Nephron (organoid): ENCODE measurements around the gene GMFB.
A peak's percentile ranks its signal among the peaks of the same experiment; 100 is the strongest.

Experiments
- H3K27ac Mint-ChIP-seq, 3 experiments: 2 replicates each; pipeline ENCODE4 v1.8.0; 2020; ENCODE audit warnings: mixed read lengths in 3 of 3, mild to moderate bottlenecking in 2 of 3, moderate library complexity in 1 of 3
- H3K27me3 Mint-ChIP-seq: 2 replicates; pipeline ENCODE4 v1.8.0; 2021; ENCODE audit warnings: low read depth, mild to moderate bottlenecking, moderate library complexity, mixed read lengths
- H3K36me3 Mint-ChIP-seq: 2 replicates; pipeline ENCODE4 v1.8.0; 2020; ENCODE audit warnings: low read depth, mixed read lengths
- H3K4me1 Mint-ChIP-seq: 2 replicates; pipeline ENCODE4 v1.8.0; 2020; ENCODE audit warnings: mixed read lengths
- H3K4me3 Mint-ChIP-seq, 3 experiments: 2 replicates each; pipeline ENCODE4 v1.8.0; 2020; ENCODE audit warnings: mild to moderate bottlenecking in 3 of 3, mixed read lengths in 3 of 3, moderate library complexity in 2 of 3
- H3K9me3 Mint-ChIP-seq: 2 replicates; pipeline ENCODE4 v1.8.0; 2020; ENCODE audit warnings: mixed read lengths
- TF ChIP-seq, protein P1 (sequence below), 3 experiments: fragments of 200-600 bp; sonication (generic); IDR thresholded peaks; one replicate each; pipeline ENCODE4 v1.5.0; 2021; ENCODE audit warnings: antibody characterized with exemption in 3 of 3; ENCODE audit not compliant: unreplicated experiment in 3 of 3

GMFB gene

DNA sequence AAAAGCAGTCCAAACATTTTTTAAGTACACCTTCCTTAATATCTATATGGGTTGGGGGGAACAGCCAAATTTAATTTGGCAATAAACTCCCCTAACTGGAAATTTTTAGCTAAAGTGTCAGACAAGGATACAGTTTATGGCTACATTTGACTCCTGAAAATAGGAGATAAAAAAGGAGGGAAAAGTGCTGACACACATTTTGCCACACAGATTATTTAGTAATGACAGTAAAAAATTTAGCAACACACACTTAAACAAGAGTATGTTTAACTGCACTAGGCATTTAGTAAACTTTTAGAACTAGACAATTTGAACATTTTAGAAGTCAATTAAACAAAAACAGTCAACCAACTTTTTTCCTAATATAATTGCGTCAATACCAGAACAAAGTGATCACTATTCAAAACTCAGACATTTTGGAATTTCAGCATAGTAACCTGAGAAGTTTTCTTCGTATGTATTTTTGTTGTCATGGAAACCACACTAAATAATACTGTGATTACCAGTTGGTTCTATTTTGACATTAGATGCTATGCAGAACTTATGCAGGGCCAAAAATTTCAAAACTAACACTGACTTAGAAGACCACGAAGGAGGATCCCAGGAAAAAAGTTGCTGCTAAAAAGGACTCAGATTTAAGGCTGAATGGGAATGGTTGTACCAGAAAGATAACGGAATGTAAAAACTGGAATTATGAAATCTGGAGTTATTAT lies 13.4 kb downstream of the GMFB start:
- Mint-ChIP-seq H3K36me3 (peaks cover 48% of the 10 kb centered on the region), H3K27me3 (no peaks in the 10 kb centered on the region), H3K4me3 (peak overlapping the region in 1 of 3 experiments; percentile 0), H3K4me1 (peaks cover 63% of the 10 kb centered on the region), H3K9me3 (no peaks in the 10 kb centered on the region), H3K27ac (peak overlapping the region; percentile 17 to 51 (median 32))
- TF ChIP-seq, protein P1, sequence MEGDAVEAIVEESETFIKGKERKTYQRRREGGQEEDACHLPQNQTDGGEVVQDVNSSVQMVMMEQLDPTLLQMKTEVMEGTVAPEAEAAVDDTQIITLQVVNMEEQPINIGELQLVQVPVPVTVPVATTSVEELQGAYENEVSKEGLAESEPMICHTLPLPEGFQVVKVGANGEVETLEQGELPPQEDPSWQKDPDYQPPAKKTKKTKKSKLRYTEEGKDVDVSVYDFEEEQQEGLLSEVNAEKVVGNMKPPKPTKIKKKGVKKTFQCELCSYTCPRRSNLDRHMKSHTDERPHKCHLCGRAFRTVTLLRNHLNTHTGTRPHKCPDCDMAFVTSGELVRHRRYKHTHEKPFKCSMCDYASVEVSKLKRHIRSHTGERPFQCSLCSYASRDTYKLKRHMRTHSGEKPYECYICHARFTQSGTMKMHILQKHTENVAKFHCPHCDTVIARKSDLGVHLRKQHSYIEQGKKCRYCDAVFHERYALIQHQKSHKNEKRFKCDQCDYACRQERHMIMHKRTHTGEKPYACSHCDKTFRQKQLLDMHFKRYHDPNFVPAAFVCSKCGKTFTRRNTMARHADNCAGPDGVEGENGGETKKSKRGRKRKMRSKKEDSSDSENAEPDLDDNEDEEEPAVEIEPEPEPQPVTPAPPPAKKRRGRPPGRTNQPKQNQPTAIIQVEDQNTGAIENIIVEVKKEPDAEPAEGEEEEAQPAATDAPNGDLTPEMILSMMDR (IDR thresholded peaks at IDR 0.05; ENCODE audit: unreplicated experiment in 3 of 3) = no peak

- H3K27ac Mint-ChIP-seq = peak overlapping the region; percentile 43 to 67 (median 60)
- no peak overlapping the region for H3K4me3 Mint-ChIP-seq
- peaks cover 48% of the 10 kb centered on the region for H3K36me3 Mint-ChIP-seq
- peaks cover 70% of the 10 kb centered on the region for H3K4me1 Mint-ChIP-seq
- no peaks in the 10 kb centered on the region for H3K27me3 Mint-ChIP-seq
- TF ChIP-seq, protein P1 (IDR thresholded peaks at IDR 0.05; ENCODE audit: unreplicated experiment in 3 of 3) = no peak
- H3K9me3 Mint-ChIP-seq = no peaks in the 10 kb centered on the region
Observed at GRCh38 chr14:54474232-54474793, 14.5 kb downstream of the GMFB start.

- Mint-ChIP-seq H3K36me3 (peaks cover 44% of the 10 kb centered on the region), H3K9me3 (peaks cover 6% of the 10 kb centered on the region), H3K27ac (peak overlapping the region; percentile 43 to 85 (median 57)), H3K4me1 (peaks cover 66% of the 10 kb centered on the region), H3K27me3 (no peaks in the 10 kb centered on the region), H3K4me3 (no peak overlapping the region)
- TF ChIP-seq, protein P1 (IDR thresholded peaks at IDR 0.05; ENCODE audit: unreplicated experiment in 3 of 3) = no peak
Observed at GRCh38 chr14:54472315-54472714, 16.5 kb downstream of the GMFB start.

GRCh38 chr14:54471641-54472040 lies 17.1 kb downstream of the GMFB start:
- H3K4me3 Mint-ChIP-seq = no peak overlapping the region
- peaks cover 63% of the 10 kb centered on the region for H3K4me1 Mint-ChIP-seq
- TF ChIP-seq, protein P1 (IDR thresholded peaks at IDR 0.05; ENCODE audit: unreplicated experiment in 3 of 3) = no peak
- H3K27me3 Mint-ChIP-seq = no peaks in the 10 kb centered on the region
- peaks cover 10% of the 10 kb centered on the region for H3K9me3 Mint-ChIP-seq
- H3K36me3 Mint-ChIP-seq = peaks cover 41% of the 10 kb centered on the region
- H3K27ac Mint-ChIP-seq = peak overlapping the region in 1 of 3 experiments; percentile 85

DNA sequence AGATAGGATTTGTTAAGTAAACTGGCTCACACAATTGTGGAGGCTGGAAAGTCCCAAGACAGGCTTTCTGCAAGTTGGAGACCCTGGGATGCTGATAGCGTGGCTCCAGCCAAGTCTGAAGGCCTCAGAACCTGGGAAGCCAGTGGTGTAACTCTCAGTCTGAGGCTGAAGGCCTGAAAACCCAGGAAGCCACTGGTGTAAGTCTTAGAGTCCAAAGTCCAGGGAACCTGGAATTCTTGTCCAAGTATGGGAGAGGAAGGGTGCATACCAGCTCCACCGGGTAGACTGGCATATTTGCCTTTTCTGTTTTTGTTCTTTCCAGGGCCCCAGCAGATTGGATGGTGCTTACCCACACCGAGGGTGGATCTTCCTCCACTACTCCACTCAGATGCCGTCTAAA lies 18.1 kb downstream of the GMFB start:
- peak overlapping the region in 1 of 3 experiments; percentile 49 for H3K27ac Mint-ChIP-seq
- H3K27me3 Mint-ChIP-seq = no peaks in the 10 kb centered on the region
- H3K4me3 Mint-ChIP-seq = peak overlapping the region in 1 of 3 experiments; percentile 11
- peaks cover 53% of the 10 kb centered on the region for H3K4me1 Mint-ChIP-seq
- TF ChIP-seq, protein P1 (IDR thresholded peaks at IDR 0.05; ENCODE audit: unreplicated experiment in 3 of 3) = no peak
- H3K9me3 Mint-ChIP-seq = peaks cover 13% of the 10 kb centered on the region
- peaks cover 33% of the 10 kb centered on the region for H3K36me3 Mint-ChIP-seq
